Renal cortical epithelial cell (primary cell): ENCODE measurements around the gene SFTPB. TPM values are rescaled to one million over a fixed set of nuclear protein-coding genes. Genes with fewer than 3 reads are reported as not detected.

Experiments used
- DNase-seq: peaks from one replicate; pipeline ENCODE4 v3.0.0-alpha.2; 2011; ENCODE audit warnings: low read depth
- total RNA-seq: library from RNA; depleted of rRNA; stranded (reverse); fragments of >200 nt; gene quantifications from 2 replicates; pipeline ENCODE4 v1.2.3, GENCODE V29; 2014

The SFTPB gene
- total RNA-seq, 1 donor from 2014 or later: not detected

DNA sequence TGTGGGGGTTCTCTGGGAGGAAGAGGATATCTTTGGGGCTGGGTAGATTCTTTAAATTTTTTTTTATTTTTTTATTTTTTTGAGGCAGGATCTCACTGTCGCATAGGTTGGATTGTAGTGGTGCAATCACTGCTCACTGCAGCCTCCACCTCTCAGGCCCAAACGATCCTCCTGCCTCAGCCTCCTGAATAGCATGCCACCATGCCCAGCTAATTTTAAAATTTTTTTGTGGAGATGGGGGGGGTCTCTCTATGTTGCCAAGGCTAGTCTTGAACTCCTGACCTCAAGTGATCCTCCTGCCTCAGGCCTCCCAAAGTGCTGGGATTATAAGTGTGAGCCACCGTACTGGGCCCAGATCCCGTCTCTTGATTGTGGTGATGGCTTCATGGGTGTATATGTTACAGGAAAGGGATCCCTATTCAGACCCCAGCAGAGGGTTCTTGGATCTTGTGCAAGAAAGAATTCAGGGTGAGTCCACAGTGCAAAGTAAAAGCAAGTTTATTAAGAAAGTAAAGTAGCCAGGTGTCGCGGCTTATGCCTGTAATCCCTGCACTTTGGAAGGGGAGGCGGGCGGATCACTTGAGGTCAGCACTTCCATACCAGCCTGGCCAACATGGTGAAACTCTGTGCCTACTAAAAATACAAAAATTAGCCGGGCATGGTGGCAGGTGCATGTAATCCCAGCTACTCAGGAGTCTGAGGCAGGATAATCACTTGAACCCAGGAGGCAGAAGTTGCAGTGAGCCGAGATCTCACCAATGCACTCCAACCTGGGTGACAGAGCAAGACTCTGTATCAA is 54.1 kb downstream of the SFTPB start:
- DNase-seq: no peak

DNA sequence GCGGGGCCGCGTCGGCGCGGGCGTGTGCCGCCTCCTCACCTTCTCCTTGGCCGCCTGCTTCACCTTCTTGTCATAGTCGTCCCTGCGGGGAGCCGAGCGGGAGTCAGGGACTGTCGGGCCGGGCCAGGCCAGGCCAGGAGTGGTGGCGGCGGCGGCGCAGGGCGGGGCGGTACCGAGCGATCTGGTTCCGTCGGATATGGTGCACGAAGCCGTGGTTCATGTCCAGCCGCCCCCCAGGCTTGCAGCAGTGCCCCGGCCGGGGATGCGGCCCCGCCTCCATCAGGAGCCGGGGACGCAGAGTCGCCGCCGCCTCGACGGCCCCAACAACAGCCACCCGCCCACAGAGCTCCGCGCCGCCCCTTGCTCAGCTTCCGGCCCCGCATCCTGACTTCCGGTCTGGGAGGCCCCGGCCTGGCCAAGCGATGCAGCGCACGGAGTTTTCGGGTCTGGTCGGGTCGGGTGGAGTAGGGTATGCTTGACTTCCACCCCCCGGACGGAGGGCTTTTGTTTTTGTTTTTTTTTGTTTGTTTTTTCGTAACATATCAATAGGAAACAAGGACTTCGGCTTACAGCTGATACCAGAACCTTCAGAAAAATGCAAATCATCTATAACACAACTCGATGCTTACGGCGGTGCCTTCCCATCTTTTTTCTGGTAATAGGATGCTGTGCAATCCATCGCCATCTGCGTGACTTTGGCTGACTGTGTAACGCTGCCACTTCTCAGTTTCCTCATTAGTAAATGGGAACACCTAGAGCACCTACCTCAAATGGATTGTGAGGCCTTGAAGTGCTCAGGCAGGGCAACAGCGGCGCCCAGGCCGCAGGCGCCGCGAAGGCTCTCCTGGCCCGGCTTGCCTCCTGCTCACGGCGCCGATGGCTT is 56.1 kb downstream of the SFTPB start, which contains the start of gene C2orf68:
TSS of gene C2orf68 (minus strand) at position 362 of the 883 bp plus-strand sequence. CDS start at position 280, 82 bp downstream.
- DNase-seq: peak; percentile 60

DNA sequence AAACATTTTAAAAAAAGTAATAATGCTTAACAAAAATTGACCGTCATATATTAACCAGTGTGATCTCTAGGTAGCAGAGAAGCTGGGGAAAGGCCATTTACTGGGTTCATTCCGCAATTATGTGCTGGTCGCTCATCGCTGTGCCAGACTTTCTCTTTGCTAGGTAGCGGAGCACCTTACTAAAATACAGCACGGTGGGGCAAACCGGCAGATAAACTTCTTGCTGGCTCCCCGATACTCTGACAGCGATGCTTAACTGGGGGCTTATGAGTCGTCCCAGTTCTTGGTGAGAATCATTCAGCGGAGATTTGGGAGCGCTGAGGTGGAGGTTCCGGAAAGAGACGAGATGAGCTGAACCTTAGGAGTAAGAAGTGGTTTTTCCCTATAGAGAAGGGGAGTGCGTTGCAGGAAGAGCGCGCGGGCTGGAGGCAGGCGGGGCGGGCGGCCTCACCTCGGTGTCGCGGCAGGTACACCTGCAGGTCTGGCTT is 56.7 kb downstream of the SFTPB start:
- DNase-seq: no peak

Other genes starting within 250 kb of the SFTPB start
- 0.40 TPM in 1 of 2 replicates, not detected in the other for gene SH2D6, start 249.5 kb downstream of the SFTPB start, total RNA-seq
- gene MAT2A, start 129.0 kb downstream of the SFTPB start, total RNA-seq: 54.9 and 292 TPM in 2 replicates
- 32.6 and 51.4 TPM in 2 replicates for gene GGCX, start 106.7 kb downstream of the SFTPB start, total RNA-seq
- 47.0 and 103 TPM in 2 replicates for gene VAMP8, start 90.6 kb downstream of the SFTPB start, total RNA-seq
- gene VAMP5, start 83.8 kb downstream of the SFTPB start, total RNA-seq: 1.6 and 5.6 TPM in 2 replicates
- gene RNF181, start 72.5 kb downstream of the SFTPB start, total RNA-seq: 163 and 434 TPM in 2 replicates
- 6.9 and 13.6 TPM in 2 replicates for gene TMEM150A, start 65.5 kb downstream of the SFTPB start, total RNA-seq
- 13.3 and 18.9 TPM in 2 replicates for gene C2orf68, start 56.1 kb downstream of the SFTPB start, total RNA-seq
- 37.2 and 38.7 TPM in 2 replicates for gene USP39, start 52.0 kb downstream of the SFTPB start, total RNA-seq
- gene GNLY, start 26.2 kb upstream of the SFTPB start, total RNA-seq: not detected in 2 replicates
- gene ATOH8, start 85.8 kb upstream of the SFTPB start, total RNA-seq: 4.3 and 12.9 TPM in 2 replicates
- 5.2 and 5.9 TPM in 2 replicates for gene ST3GAL5, start 220.8 kb upstream of the SFTPB start, total RNA-seq